Activated CD4-positive, alpha-beta T cell treated with anti-CD3 and anti-CD28 coated beads, Interleukin-2, amount 50 U/mL, for 16 hours (primary cell): ENCODE data around the gene TFPI2.

Experiments
- DNase-seq: peaks from one replicate; pipeline ENCODE4 v3.0.0-alpha.2; 2020

TFPI2 gene

GRCh38 chr7:93851536-93851935 is 39.0 kb downstream of the TFPI2 start:
- DNase-seq: no peak

- DNase-seq: no peak
Observed at GRCh38 chr7:93843260-93843659, 47.3 kb downstream of the TFPI2 start.

GRCh38 chr7:93838966-93839365 is 51.6 kb downstream of the TFPI2 start:
- no peak for DNase-seq

- no peak for DNase-seq
Observed at GRCh38 chr7:93837245-93837644, 53.3 kb downstream of the TFPI2 start.

- no peak for DNase-seq
Observed at GRCh38 chr7:93836116-93836515, 54.4 kb downstream of the TFPI2 start.

- DNase-seq: no peak
Observed at GRCh38 chr7:93835702-93836101, 54.9 kb downstream of the TFPI2 start.
